K562 (cell line): ENCODE data around the gene COL5A3. TPM values are rescaled to one million over a fixed set of nuclear protein-coding genes. Genes with fewer than 3 reads are reported as not detected.

Experiments
- ATAC-seq: fragments of 200-7000 bp; cut with Tn5 transposase; 3 replicates; pipeline ENCODE4 v1.9.1; 2020; ENCODE audit warnings: moderate library complexity
- BruUV-seq: library from RNA; stranded (reverse); fragments of 400-500 nt; replicated peaks from 2 replicates; lab custom pipeline; 2021; lab: Mats Ljungman, UMichigan
- CTCF ChIA-PET: fragments of 300-600 bp; formaldehyde crosslinking; extraction: SDS; loops from one replicate; lab custom pipeline; 2021; ENCODE audit warnings: low intra/inter-chr PET ratio; lab: Yijun Ruan, JAX
- POLR2A ChIA-PET: fragments of 300-600, 350-650 bp; sonication (Branson Sonifier 250); formaldehyde crosslinking; extraction: SDS; loops from one replicate; lab custom pipeline; 2021; ENCODE audit warnings: antibody characterized with exemption, inconsistent platforms; lab: Yijun Ruan, JAX
- DNase-seq, 4 experiments: peaks; one replicate each; pipeline versions ENCODE4 v3.0.0 to v3.0.0-alpha.2; 2011 to 2018; ENCODE audit warnings: low spot score in 3 of 4, mixed read lengths in 3 of 4; ENCODE audit errors: extremely low read depth in 1 of 4
- FAIRE-seq: peaks from 2 replicates; lab custom pipeline; 2011; peaks lifted over from hg19 to GRCh38; lab: Jason Lieb, UNC
- H2AFZ ChIP-seq: 2 replicates; pipeline ENCODE4 v1.6.0; 2011; ENCODE audit warnings: low read depth, low read length, control low read depth, inconsistent platforms
- H3K27ac ChIP-seq: fragments of 200-600 bp; 3 replicates; pipeline ENCODE4 v1.8.0; 2011; ENCODE audit warnings: low read depth, mild to moderate bottlenecking, control low read depth, inconsistent platforms, low read length, moderate library complexity, mixed read lengths; ENCODE audit errors: extremely low read depth
- H3K27me3 ChIP-seq, 2 experiments: fragments of 300-600 bp in 1 of 2; 2 replicates in 1 of 2; 3 replicates in 1 of 2; pipeline versions ENCODE4 v1.6.0 to v1.8.0; 2011; ENCODE audit warnings: inconsistent platforms in 2 of 2, low read length in 2 of 2, mild to moderate bottlenecking in 1 of 2, mixed read lengths in 1 of 2, moderate library complexity in 1 of 2; ENCODE audit not compliant: control insufficient read depth in 2 of 2, insufficient read depth in 2 of 2
- H3K36me3 ChIP-seq: fragments of 300-600 bp; 3 replicates; pipeline ENCODE4 v1.8.0; 2011; ENCODE audit warnings: mild to moderate bottlenecking, low read length, inconsistent platforms; ENCODE audit not compliant: control insufficient read depth, insufficient read depth
- H3K4me1 ChIP-seq, 2 experiments: fragments of 200-600 bp in 1 of 2; replicated peaks in 1 of 2; 2 replicates in 1 of 2; 3 replicates in 1 of 2; pipeline versions ENCODE4 v1.5.1 to v1.8.0; 2011; ENCODE audit warnings: inconsistent platforms in 2 of 2, low read length in 2 of 2, mild to moderate bottlenecking in 1 of 2, mixed read lengths in 1 of 2, moderate library complexity in 1 of 2; ENCODE audit not compliant: control insufficient read depth in 2 of 2, insufficient read depth in 2 of 2
- H3K4me2 ChIP-seq: 2 replicates; pipeline ENCODE4 v1.6.1; 2011; ENCODE audit warnings: low read length, control low read depth, inconsistent platforms, mixed read lengths; ENCODE audit not compliant: insufficient read depth
- H3K4me3 ChIP-seq: fragments of 200-600 bp; sonication (generic), shearing (Covaris generic); 2 replicates; pipeline ENCODE4 v1.5.1; 2016; ENCODE audit warnings: control low read depth, inconsistent platforms
- H3K79me2 ChIP-seq: fragments of 200-600 bp; 3 replicates; pipeline ENCODE4 v1.8.0; 2011; ENCODE audit warnings: low read length, inconsistent platforms; ENCODE audit not compliant: control insufficient read depth, insufficient read depth
- H3K9ac ChIP-seq, 2 experiments: 2 replicates each; pipeline versions ENCODE4 v1.6.0 to v1.6.1; 2011; ENCODE audit warnings: low read depth in 2 of 2, low read length in 2 of 2, control low read depth in 1 of 2, inconsistent platforms in 1 of 2, mild to moderate bottlenecking in 1 of 2, mixed read lengths in 1 of 2; ENCODE audit not compliant: insufficient read depth in 1 of 2
- H3K9me1 ChIP-seq: one replicate; pipeline ENCODE4 v1.6.0; 2011; ENCODE audit warnings: inconsistent platforms, mild to moderate bottlenecking, low read length, moderate library complexity; ENCODE audit not compliant: control insufficient read depth, insufficient read depth
- H3K9me3 ChIP-seq: replicated peaks from 2 replicates; pipeline ENCODE4 v1.5.1; 2011; ENCODE audit warnings: low read depth, low read length, inconsistent platforms; ENCODE audit not compliant: control insufficient read depth, insufficient read depth
- H4K20me1 ChIP-seq: replicated peaks from 2 replicates; pipeline ENCODE4 v1.6.1; 2011; ENCODE audit warnings: low read length, inconsistent platforms, mixed read lengths; ENCODE audit not compliant: control insufficient read depth, insufficient read depth
- ATF1 ChIP-seq, 2 experiments: fragments of 450-650 bp in 1 of 2; IDR thresholded peaks; 2 replicates each; pipeline ENCODE4 v1.6.1; 2016; ENCODE audit warnings: missing compliant biosample characterization in 1 of 2, missing genetic modification characterization in 1 of 2
- CREB3 ChIP-seq: fragments of 450-650 bp; conservative IDR thresholded peaks from 2 replicates; pipeline ENCODE4 v1.6.1; 2016; ENCODE audit warnings: missing genetic modification characterization, low read depth, mild to moderate bottlenecking, missing compliant biosample characterization, moderate library complexity
- DIDO1 ChIP-seq: fragments of 450-650 bp; IDR thresholded peaks from 2 replicates; pipeline ENCODE4 v1.6.1; 2016; ENCODE audit warnings: low read depth, missing biosample characterization, missing genetic modification characterization
- ETV5 ChIP-seq: sonication (generic); formaldehyde crosslinking; IDR thresholded peaks from 2 replicates; pipeline ENCODE4 v1.4.0; 2020; ENCODE audit warnings: low read depth, mild to moderate bottlenecking, missing genetic modification reagents
- MCM3 ChIP-seq: fragments of 450-650 bp; IDR thresholded peaks from 2 replicates; pipeline ENCODE4 v1.6.1; 2016
- MLX ChIP-seq, 2 experiments: fragments of 450-650 bp in 1 of 2; sonication (generic) in 1 of 2; formaldehyde crosslinking; conservative IDR thresholded peaks; 2 replicates each; pipeline versions ENCODE4 v1.4.0 to v1.8.1; 2020 to 2022; ENCODE audit warnings: mild to moderate bottlenecking in 1 of 2, missing genetic modification reagents in 1 of 2
- NFIX ChIP-seq: fragments of 250-450 bp; sonication (Bioruptor Pico); IDR thresholded peaks from 2 replicates; pipeline ENCODE4 v1.4.0; 2020; ENCODE audit warnings: low read depth, mild to moderate bottlenecking, moderate library complexity
- PCBP2 ChIP-seq: fragments of 200-400 bp; formaldehyde crosslinking; IDR thresholded peaks from 2 replicates; pipeline ENCODE4 v1.6.1; 2018; ENCODE audit warnings: low read length, low read depth, mild to moderate bottlenecking, moderate library complexity; ENCODE audit not compliant: poor library complexity, severe bottlenecking
- SMARCE1 ChIP-seq: fragments of 450-650 bp; IDR thresholded peaks from 2 replicates; pipeline ENCODE4 v1.7.1; 2016; ENCODE audit warnings: mild to moderate bottlenecking
- VEZF1 ChIP-seq: fragments of 200-800 bp; sonication (Bioruptor generic); IDR thresholded peaks from 2 replicates; pipeline ENCODE4 v1.6.1; 2017; ENCODE audit warnings: missing genetic modification characterization, missing compliant biosample characterization
- ZNF212 ChIP-seq: fragments of 450-650 bp; formaldehyde crosslinking; IDR thresholded peaks from 2 replicates; pipeline ENCODE4 v1.4.0; 2020; ENCODE audit warnings: mild to moderate bottlenecking
- ZNF512 ChIP-seq: IDR thresholded peaks from 2 replicates; pipeline ENCODE4 v1.6.1; 2016; ENCODE audit warnings: missing genetic modification characterization, missing compliant biosample characterization
- WGBS: fragments of 100-300 bp; shearing (Covaris generic); methylation state at CpG from one replicate; pipeline ENCODE4 v1.1.6; 2016; ENCODE audit warnings: low coverage, mixed read lengths; ENCODE audit not compliant: insufficient coverage; ENCODE audit errors: missing lambda C conversion rate; 5-methylcytosine and 5-hydroxymethylcytosine counted together
- in situ Hi-C: fragments of 300-500 bp; cut with MboI; formaldehyde crosslinking; loops from 4 replicates; pipeline ENCODE4 v1.15.0; 2018; ENCODE audit warnings: inconsistent platforms, mixed read lengths
- intact Hi-C: fragments of 100-400 bp; cut with micrococcal nuclease; formaldehyde crosslinking; loops from 2 replicates; pipeline ENCODE4 v1.14.2; 2022
- polyA plus RNA-seq, 8 experiments: library from polyadenylated mRNA; depleted of rRNA in 4 of 8; stranded (reverse) in 5 of 8; unstranded in 3 of 8; fragments of >200 nt; fragmentation: Nextera tagmentation in 2 of 8; fragmentation: Illumina TruSeq in 1 of 8; extraction: Ambion mirVana in 2 of 8; extraction: Trizol in 1 of 8; gene quantifications; 2 replicates each; pipeline versions ENCODE4 v1.2.1 to v1.2.3, GENCODE V29; 2011 to 2014; ENCODE audit warnings: inconsistent platforms in 1 of 8, missing spikeins in 1 of 8
- total RNA-seq, 7 experiments: library from RNA; depleted of rRNA in 6 of 7; stranded (reverse); fragments of >200 nt in 6 of 7; fragmentation: Illumina TruSeq in 2 of 7; extraction: Trizol in 2 of 7; gene quantifications; 2 replicates each; pipeline versions ENCODE4 v1.2.1 to v1.2.3, GENCODE V29; 2011 to 2021; ENCODE audit warnings: low replicate concordance in 1 of 7
- TF ChIP-seq, protein P1 (sequence below): sonication (generic); formaldehyde crosslinking; IDR thresholded peaks from 2 replicates; pipeline ENCODE4 v1.5.0; 2020; ENCODE audit warnings: missing genetic modification reagents

The COL5A3 gene
- total and polyA plus RNA-seq, 9 of the 15 experiments (the other 6 are each of a cell fraction or from before 2014, with no cell fraction given): 0.01 to 0.02 TPM; not detected in 7

GRCh38 chr19:9936326-9937000 lies 73.8 kb downstream of the COL5A3 start, which contains the start of gene OLFM2:
OLFM2 (minus strand) TSS chr19:9936515; CDS start chr19:9936366, 149 bp downstream.
- intact Hi-C loops (no loop called here), in situ Hi-C loops (loop anchor here (5.0 to 10.0 kb wide), 2 partner anchors 66 to 88 kb away; no protein-coding TSS in a partner anchor)
- CTCF ChIA-PET: interaction anchor here (0.6 kb wide), 1 partner anchor 92 kb away, joined by 3 read pairs; no protein-coding TSS in a partner anchor
- POLR2A ChIA-PET: no interaction called here
- peak within 1 kb of the TSS in 1 of 2 experiments; percentile 69; a peak in 1 of 4 replicates for H3K9ac ChIP-seq
- H3K9me1 ChIP-seq: no peaks in the 10 kb centered on the region
- peak within 1 kb of the TSS; percentile 21; the same call in 1 of the 2 replicates for H3K4me2 ChIP-seq
- H3K36me3 ChIP-seq: no peaks in the 10 kb centered on the region
- no peaks in the 10 kb centered on the region for H3K79me2 ChIP-seq
- H3K27me3 ChIP-seq: peaks cover 0 to 10% of the 10 kb centered on the region in 2 experiments; a peak in 1 of 5 replicates
- no peaks in the 10 kb centered on the region for H3K9me3 ChIP-seq
- H2AFZ ChIP-seq: peak within 1 kb of the TSS; percentile 51; the same call in 1 of the 2 replicates
- no TSS peak for BruUV-seq
- no peak within 1 kb of the TSS for H3K4me3 ChIP-seq
- H3K27ac ChIP-seq: no peak within 1 kb of the TSS
- H3K4me1 ChIP-seq: peaks cover 3 to 17% of the 10 kb centered on the region in 2 experiments; a peak in 3 of 5 replicates
- no peaks in the 10 kb centered on the region for H4K20me1 ChIP-seq
- ATAC-seq (peak; percentile 50; the same call in 2 of the 3 replicates), DNase-seq (peak; percentile 69 to 95 (median 88)), FAIRE-seq (no peak)
- WGBS: 0% methylated on average over 13 of the region's 62 CpGs
- TF ChIP-seq, protein P1, sequence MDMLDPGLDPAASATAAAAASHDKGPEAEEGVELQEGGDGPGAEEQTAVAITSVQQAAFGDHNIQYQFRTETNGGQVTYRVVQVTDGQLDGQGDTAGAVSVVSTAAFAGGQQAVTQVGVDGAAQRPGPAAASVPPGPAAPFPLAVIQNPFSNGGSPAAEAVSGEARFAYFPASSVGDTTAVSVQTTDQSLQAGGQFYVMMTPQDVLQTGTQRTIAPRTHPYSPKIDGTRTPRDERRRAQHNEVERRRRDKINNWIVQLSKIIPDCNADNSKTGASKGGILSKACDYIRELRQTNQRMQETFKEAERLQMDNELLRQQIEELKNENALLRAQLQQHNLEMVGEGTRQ (CRISPR knock-in tag): peak; percentile 40; the same call in 1 of the 2 replicates
- TF ChIP-seq CREB3 (tag) (no peak), ZNF512 (tag) (peak; percentile 50), ZNF212 (CRISPR knock-in tag) (no peak), PCBP2 (no peak), NFIX (CRISPR knock-in tag) (no peak), ETV5 (CRISPR knock-in tag) (no peak), MLX (CRISPR knock-in tag; conservative IDR thresholded peaks at IDR 0.05) (no peak), DIDO1 (tag) (no peak), VEZF1 (CRISPR knock-in tag) (peak; percentile 60), MCM3 (no peak), ATF1 (CRISPR knock-in tag; IDR thresholded peaks at IDR 0.05) (no peak), ATF1 (tag; IDR thresholded peaks at IDR 0.05) (no peak), SMARCE1 (no peak)
